Stimulated activated CD8-positive, alpha-beta memory T cell treated with anti-CD3 and anti-CD28 coated beads, Interleukin-15, amount 100 ng/mL, for 4 hours (primary cell): ENCODE data around the gene CMTM8.
"Not testable (repeated sequence)": the region's sequence is repeated elsewhere in the genome, so short reads cannot be mapped to it uniquely, and the experiment has no call there.

Source experiments
- DNase-seq, 2 donors: peaks; one replicate each; pipeline ENCODE4 v3.0.0-alpha.2; 2020; ENCODE audit warnings: low read depth in 2 of 2

Gene CMTM8

DNA sequence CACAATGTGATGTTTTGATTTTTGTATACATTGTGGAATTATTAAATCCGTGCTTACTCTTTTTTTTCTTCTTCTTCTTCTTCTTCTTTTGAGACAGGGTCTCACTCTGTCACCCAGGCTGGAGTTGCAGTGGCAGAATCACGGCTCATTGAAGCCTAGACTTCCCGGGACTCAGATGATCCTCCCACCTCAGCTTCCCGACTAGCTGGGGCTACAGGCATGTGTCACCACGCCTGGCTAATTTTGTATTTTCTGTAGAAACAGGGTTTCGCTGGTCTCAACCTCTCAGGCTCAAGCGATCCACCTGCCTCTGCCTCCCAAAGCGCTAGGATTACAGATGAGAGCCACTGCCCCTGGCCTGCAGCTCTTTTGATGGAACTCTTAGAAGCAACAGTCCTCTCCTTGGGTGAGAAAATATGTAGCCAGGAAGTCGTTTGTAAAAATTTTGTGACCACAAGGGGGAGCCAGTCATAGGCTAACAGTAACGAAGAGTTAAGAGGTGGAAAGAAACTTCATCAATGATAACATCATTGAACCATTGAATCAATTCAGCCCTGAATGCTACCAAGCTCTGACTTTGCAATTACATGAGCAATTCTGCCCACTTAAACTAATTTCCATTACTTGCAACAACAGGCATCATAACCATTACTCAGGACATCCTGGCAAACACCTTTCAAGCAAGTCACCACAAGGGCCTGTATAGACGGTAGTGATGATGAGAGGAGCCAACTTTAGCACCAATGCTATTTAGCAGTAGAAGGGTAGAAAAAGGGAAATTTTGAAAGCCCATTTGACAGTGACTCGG lies 136.5 kb downstream of the CMTM8 start:
- peak in 1 of 2 donors; percentile 39 for DNase-seq

DNA sequence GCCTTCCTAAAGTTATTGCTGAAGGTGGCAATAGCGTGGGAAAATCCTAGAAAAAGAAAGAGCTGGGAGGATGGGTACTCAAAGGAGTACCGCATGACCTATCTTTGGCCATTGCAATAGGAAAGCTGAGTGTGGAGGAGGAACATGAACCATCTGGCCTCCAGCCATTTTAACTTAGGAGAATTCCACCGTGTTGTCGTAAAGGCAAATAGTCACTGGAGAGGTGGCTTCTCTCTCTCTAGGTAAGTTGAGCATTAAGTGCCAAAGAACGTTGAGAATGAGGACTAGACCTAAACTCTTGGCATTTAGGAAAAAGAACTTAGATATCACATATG lies 137.1 kb downstream of the CMTM8 start:
- no peak for DNase-seq

DNA sequence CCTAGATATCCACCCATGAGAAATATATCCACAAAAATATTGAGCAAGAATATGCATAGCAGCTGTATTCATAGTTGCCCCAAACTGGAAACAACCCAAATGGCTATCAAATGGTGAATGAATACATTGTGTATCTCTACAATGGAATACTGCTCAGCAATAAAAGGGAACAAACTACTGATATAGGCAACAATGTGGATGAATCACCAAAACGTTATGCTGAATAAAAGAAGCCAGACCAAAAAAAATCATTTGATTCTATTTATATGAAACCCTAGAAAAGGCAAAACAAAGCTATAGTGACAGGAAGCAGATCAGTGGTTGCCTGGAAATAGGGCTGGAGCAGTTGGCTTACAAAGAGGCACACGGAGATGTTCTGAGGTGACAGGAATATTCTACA lies 137.6 kb downstream of the CMTM8 start:
- DNase-seq = no peak

DNA sequence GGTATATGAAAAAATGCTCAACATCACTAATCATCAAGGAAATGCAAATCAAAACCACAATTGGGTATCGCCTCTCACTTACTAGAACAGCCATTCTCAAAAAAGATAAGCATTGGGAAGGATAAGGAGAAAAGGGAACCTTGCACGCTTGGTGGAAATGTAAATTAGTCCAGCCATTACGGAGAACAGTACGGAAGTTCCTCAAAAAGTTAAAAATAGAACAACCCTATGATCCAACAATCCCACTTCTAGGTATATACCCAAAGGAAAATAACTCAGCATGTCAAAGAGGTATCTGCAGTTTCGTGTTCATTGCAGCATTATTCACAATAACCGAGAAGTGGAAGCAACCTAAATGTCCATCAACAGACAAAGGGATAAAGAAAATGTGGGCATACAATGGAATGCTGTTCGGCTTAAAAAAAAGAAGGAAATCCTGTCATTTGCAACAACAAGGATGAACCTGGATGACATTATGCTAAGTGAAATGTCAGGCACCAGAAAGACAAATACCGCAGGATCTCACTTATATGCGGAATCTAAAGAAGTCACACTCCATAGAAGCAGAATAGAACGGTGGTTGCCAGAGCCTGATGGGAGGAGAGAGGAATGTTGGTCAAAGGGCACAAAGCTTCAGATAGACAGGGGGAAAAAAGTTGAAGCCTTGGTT lies 141.5 kb downstream of the CMTM8 start:
- DNase-seq = no peak

DNA sequence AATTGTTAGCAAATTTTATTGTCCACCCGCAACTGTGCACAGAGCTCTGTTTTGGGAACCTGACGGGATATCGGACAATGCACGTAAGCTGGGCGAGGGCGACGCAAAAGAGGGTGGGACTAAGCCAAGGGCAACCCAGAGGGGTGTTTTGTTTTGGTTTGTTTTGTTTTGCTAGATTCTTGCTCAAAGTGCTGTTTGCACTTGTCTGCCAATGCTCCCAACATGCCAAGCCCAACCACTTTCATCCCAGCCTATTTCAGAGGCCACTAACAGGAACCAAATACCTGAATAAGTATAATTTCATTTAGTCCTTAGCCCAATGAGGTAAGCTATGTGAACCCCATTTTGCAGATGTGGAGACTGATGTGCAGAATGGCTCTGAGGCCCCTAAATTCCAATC lies 143.4 kb downstream of the CMTM8 start:
- no peak for DNase-seq

DNA sequence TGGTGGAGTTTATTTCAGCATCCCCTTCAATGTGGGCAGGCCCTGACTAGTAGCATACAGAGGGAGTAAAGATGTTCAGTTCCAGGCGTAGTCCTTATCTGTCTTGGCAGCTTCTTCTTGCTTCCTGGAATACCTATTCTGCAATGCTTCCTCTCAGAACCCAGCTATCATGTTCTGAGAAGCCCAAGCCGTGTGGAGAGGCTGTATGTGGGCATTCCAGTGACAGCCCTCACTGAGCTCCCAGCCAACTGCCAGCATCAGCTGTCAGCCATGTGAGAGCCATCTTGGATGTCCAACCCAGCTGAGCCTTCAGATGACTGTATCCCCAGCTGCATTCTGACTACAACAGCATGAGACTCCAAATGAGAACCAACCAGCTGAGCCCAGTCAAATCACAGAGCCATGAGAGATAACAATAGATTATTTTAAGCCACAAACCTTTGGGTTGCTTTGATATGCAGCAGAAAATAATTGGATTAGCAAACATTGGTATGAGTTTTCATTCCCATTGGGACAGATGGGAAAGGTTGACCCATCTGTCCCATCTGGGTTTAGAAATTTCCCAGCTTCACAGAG lies 144.7 kb downstream of the CMTM8 start:
- no peak for DNase-seq

DNA sequence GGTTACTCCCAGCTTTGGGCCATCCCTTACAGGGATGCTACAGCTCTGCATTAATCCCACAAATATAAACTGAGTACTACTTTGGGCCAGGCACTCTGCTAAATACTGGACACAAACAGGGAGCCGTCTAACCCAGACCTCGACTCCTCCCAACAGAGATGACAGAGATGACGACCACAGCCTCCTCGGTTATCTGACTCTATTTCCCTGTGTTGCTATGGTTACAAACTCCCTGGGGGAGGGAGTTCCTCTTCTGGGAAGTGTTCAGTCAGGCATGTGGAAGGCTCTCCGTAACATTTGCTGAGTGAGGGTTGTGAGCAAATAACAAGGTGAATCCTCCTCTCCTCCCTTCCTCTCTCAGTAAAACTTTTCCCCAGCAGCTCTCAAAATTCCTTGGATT lies 146.5 kb downstream of the CMTM8 start:
- no peak for DNase-seq

DNA sequence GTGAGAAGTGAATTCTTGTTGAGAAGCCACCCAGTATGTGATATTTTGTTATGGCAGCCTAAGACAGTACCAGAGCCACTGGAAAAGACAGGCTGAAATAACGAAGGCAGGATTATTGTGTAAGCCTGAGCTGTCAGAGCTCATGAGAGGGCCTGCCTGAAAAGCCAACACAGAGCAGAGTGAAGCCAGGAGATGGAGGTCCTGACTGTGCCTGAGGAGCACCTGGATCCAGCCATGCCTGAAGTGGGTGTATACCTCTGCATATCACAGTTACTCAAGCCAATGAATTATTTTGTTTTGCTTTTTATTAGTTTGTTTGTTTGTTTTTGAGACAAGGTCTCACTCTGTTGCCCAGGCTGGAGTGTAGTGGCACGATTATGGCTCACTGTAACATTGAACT lies 149.0 kb downstream of the CMTM8 start:
- no peak for DNase-seq

DNA sequence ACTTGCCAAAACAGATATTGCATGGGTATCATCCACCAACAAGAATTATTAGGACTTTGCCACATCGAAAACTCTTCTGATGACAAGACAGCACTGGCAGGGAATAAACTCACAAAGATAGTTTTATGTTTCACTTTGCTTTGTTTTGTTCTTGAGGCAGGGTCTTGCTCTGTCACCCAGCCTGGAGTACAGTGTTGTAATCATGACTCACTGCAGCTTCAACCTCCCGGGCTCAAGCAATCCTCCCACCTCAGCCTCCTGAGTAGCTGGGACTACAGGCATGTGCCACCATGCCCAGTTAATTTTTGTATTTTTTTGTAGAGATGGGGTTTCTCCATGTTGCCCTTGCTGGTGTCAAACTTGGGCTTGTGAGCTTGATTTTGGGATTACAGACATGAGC lies 151.1 kb downstream of the CMTM8 start:
- not testable (repeated sequence) for DNase-seq

DNA sequence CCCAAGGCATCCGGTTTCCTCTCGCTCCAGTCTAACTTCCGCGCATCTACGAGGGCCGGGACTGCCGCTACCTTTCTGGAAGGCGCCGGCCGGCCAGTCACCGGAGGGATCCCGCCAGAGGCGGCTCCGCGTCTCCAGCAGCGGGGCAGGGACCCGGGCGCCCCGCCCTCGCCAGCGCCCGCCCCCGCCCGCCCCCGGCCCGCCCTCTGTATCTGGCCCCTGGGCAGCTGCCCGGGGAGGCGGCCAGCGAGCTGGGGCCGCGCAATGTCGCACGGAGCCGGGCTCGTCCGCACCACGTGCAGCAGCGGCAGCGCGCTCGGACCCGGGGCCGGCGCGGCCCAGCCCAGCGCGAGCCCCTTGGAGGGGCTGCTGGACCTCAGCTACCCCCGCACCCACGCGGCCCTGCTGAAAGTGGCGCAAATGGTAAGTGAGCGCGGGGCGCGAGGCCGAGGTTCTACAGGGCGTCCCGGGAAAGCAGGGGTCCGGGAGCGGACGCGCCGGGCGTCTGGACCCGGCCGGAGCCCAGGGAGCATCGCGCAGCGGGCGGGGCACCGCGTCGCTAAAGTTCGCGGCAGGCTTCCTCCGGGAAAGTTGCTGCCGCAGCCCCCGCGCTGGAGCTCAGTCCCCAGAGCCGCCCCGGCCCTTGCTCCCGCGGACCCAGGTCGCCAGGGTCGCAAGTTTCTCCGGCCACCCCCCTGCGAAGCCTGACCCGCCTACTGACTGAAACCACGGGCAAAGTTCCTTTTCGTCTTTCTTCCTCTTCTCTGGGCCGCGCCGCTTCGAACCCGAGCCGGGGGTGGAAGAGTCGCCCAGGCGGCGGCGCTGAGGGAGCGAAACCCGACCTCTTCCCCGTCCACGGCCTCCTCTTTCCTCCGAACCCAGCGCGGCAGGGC lies 153.4 kb downstream of the CMTM8 start, which contains the start of gene CMTM7:
Gene CMTM7 (plus strand): TSS at position 211 of the 893 bp plus-strand sequence. CDS start 54 bp downstream, at position 265.
- DNase-seq = peak in 1 of 2 donors; percentile 22

DNA sequence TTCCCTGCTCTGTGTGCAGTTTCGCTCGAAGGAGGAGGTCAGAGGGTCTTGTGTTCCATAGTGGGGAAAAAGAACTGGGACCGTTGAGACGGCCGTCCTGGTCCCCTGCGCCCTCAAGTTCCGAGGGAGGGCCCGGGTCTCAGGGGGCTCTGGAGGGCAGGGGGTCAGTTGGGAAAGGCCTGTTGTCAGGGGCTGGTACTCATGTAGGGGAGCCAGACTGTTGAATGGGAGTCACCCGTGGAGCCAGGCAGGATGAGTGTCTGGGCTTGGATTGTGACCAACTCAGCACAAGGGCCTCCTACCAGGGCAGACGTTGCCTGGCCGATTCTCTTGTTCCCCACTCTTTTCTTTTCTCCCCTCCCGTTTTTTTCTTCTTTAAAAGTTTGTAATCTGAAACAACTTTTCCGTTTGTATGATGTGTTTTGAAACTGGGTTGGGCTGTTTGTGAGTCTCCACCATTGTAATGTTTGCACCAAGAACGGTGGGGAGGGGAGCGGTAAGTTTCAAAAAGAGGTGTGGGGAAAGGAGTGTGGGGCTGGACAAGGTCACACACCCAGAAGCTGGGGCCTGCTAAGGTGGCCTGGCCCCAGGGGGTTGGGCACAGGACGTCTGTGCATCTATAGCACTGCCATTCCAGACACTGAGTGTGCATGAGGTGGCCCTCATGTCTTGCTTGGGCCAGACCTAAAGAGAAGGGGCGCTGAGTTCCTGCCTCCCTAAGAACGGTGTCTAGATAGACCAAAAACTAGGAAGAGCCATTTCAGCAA lies 154.2 kb downstream of the CMTM8 start:
- DNase-seq = no peak

DNA sequence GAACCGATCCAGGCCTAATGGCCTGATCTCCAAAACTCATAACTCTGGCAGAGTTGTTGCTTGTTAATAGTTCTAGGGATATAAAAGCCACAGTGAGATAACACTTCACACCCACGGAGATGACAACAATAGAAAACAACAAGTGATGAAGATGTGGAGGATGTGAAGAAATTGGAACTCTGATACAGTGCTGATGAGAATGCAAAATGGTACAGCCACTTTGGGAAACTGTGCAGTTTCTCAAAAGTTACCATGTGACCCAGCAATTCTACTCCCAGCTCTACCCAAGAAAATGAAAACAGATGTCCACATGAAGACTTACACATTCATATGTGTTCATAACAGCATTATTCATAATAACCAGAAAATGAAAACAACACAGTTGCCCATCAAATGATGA lies 157.0 kb downstream of the CMTM8 start:
- DNase-seq = no peak

DNA sequence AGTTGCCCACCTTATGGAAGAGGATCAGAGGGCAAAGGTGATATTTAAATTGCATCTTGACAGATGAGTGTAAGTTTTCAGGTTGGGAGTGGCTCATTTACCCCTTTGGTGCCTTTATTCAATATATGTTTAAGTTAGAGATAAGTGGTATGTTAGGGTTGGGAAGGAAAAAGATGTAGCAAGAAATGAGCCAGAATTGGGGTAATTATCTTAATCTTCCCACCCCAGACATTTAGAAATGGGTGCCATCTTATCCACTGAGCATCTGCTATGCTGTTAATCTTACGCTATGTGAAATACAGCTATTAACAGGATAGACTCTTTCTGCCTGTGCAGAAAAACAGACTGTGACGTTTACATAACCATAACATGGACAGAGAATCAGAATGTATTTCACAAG lies 159.5 kb downstream of the CMTM8 start:
- no peak for DNase-seq

DNA sequence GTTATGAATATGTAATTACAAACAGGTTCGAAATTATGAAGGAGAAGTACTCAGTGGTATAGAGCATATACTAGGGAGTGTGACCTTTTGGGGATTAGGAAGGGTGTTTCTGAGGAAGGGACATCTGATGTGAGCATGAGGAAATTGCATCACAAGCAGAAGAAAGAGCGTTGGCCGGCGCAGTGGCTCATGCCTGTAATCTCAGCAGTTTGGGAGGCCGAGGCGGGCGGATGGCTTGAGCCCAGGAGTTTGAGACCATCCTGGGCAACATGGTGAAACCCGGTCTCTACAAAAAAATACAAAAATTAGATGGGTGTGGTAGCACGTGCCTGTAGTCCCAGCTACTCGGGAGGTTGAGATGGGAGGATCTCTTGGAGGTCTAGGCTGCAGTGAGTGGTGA lies 160.1 kb downstream of the CMTM8 start:
- DNase-seq = no peak

DNA sequence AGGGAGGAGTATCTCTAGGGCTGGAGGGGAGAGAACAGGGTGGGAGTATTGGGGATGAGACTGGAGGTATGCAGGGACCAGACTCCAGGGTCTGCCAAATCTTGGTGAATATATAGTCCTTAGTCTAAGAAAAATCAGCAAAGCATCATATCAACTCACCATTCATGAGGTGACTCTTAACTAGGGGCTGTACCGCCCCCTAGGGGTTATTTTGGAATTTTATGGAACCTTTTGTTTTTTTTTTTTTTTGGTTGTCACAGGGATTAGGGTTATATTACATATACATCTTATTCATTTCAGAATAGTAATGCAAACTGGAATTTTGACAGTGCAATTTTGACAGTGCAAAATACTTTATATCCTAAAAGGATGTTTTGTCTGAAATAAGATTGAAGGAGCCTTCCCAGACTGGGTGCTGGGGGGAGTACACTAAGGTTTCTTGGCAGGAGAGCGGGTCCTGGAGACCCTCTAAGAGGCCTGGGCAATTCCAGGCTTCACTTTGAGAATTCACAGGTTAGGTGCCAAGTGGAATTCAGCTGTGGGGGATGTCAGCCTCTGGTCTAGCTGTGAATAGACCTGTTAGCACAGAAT lies 160.6 kb downstream of the CMTM8 start:
- no peak for DNase-seq

DNA sequence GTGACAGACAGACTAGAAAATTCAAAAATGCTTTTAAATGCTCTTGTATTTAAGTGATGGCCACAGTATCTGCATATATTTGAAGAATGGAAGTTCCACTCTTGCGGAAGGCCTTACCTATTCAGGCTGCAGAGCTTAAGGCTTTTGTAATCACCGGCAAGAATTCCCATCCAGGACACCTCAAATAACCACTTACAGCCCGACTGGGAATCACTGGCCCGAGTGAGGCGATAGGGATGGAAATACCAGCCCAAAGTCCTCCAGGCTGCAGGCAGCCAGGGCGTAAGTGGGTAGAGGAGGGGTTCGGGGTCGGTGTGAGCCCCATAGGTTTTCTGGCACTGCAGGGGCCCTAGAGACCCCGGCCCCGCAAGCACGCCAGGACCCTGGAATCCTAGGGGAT lies 162.6 kb downstream of the CMTM8 start:
- DNase-seq = no peak

DNA sequence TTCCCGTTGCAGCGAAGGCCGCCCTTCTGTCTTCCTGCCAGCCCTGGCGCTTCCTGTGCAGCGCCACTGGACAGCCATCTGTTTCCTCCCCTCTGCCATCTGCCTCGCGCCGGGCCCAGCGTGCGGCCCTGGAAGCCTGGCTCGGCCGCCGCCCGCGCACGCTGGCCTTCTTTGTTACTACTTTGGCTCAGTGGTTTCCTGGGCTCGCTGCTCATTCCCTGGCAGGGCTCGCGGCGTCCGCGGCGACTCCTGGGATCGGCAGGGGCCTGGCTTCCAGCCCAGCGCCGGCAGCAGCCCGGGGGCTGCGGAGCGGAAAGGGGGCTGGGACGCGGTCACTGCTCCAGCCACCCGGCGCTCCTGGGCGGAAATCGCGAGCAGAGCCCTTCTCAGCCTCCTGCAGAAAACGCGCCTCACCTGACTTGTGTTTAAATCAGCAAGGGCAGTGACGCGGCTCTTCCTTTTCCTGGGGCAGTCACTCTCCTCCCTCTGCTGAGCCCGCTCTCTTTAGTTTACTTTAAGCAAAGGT lies 163.1 kb downstream of the CMTM8 start:
- DNase-seq = peak in 1 of 2 donors; percentile 17

DNA sequence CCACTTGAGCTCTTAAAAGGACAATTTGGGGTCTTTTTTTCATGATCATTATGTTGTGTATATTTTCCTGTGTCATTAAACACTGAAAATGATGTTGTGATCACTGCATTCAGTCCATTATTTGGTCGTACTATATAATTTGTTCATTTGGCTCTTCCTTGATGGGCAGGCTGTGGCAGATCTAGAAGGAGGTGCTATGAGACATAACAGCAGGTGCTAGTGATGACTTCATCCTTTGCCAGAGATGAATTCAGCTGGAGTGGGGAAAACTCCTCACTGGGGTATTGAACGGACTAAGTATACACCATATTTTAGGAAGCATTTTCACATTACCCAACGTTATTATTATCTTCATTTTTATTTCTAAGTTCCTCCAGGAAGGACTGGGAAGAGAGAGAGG lies 165.2 kb downstream of the CMTM8 start:
- DNase-seq = no peak

DNA sequence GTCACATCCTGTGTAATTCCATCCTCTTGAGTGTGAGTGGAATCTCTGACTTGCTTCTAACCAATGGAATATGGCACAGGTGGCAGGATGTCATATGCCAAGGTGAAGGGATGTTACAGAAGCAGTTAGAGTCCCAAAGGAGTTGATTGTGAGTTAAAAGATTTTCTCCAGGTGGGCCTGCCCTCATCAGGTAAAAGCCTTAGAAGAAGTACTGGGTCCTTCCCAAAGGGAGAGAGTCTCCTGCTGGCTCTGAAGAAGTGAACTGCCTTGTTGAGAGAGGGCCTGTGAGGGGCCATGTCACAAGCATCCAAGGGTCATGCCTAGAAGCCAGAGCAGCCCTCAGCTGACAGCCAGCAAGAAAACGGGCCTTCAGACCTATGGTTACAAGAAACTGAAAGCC lies 166.2 kb downstream of the CMTM8 start:
- DNase-seq = no peak

DNA sequence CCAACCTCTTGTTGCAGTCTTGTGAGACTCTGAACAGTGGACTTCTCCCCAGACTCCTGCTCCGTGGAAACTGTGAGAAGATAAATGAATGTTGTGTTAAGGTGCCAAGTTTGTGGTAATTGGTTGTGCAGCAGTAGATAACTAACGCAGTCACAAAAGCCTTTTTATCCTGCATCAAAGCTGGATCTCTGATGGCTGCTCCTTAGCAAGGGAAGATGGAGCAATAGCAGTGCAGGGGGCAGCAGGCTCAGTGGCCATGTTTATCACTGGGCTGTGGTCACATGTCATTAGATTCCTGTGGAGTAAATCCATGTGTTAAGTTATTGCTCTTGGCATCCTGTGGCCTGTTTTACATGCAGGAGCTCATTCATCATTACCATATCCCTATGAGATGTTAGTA lies 166.7 kb downstream of the CMTM8 start:
- DNase-seq = no peak
